Left lobe of liver (tissue), 2 donors: ENCODE results near the gene FILIP1L. TPM values are rescaled to one million over a fixed set of nuclear protein-coding genes. Genes with fewer than 3 reads are reported as not detected.

Experiments used
- ATAC-seq: fragments of 200-7000 bp; cut with Tn5 transposase; one replicate; pipeline ENCODE4 v1.9.1; 2020; ENCODE audit warnings: mild to moderate bottlenecking, moderate library complexity
- DNase-seq: peaks from one replicate; pipeline ENCODE4 v3.0.0-alpha.2; 2020; ENCODE audit warnings: low spot score
- total RNA-seq: library from RNA; stranded (reverse); gene quantifications from one replicate; pipeline ENCODE4 v1.2.1, GENCODE V29; 2021
- donor health status: DM: no; HTN: no; CAD: no; lungs with moderate emphysema.
- donor health status: DM: no; HTN: yes; CAD: no.

The FILIP1L gene
- total RNA-seq, 1 donor from 2014 or later = 0.93 TPM

DNA sequence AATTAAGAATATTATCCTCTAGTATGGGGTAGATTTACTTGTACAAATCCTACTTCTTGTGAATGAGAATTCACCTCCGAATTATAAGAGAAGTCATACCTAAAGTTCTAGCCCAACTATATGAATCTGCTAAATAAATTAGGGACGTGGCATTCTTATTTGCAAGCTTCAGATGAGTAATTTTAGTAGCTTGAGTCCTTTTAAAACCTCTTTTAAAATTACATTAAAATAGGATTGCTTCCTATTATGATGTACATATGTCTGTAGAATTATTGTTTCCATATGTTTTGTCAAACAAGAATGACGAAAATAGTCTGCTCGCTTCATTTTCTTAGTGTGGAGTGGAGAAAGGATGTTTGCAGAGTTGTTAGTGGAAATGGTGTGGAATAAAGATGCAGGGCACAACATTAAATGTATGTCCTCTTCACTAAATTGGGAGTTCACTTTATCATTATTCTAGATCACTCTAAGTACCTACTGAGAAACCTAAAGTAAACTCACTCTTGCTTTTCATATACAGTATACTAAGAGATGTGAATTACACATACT is 237.2 kb downstream of the FILIP1L start:
- no peak for ATAC-seq
- DNase-seq = no peak

DNA sequence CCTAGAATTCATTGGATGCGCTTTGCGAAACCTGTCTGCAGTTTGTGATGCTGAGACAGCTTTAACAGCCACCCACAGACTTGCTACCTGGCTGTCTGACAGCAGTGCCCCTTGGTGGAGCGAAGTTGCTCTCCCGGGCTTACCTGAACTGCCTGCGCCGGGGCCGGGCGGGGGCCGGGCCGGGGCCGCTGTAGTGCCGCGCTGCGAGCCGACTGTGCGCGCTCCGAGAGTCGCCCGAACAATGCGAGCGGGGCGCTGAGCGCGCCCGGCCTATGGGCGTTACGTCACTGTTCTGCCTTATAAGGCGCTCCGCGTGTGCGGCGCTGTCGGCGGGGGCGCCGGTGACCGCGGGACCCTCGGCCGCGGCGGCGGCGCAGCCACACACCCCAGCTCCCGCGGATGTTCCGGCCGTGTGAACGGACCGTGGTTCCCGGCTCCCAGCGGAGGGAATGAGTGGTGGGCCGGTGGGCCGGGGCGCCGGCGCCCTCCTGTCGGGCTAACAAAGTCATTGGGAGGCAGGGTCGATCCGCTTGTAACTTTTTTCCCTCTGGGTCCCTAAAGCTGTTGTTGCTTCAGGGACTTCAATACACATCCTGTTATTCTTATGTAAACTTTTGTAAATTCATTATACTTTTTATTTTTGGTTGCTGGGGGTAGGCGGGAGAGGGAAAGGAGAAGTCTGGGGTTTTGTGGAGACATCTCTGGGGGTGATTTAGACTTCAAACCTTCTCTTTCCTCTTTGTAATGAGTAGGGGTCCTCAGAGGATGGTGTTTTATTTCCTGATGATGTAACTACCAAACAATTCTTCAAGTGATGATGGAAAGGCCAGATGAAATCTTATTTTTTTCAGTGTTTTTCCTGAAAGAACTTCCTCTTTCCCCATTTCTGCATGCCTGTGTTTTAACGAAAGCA is 238.1 kb downstream of the FILIP1L start:
- ATAC-seq = peak; percentile 98
- peak; percentile 72 for DNase-seq

DNA sequence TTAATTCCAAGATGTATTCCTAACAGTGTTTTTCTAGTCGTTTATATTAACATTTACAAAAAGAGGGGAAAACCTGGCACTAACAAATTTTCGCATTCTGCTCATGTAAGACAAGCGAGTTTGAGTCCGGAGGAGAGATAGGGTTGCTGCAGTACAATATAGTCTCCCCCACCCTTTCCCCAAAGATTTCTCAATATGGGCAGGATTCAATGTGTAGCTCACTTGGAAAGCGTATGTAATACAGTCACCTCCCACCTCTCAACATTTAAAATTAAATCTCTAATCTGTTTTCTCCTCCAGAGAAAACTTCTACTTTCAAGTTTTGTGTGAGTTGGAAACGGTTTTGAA is 238.7 kb downstream of the FILIP1L start:
- DNase-seq (no peak), ATAC-seq (peak; percentile 58)

DNA sequence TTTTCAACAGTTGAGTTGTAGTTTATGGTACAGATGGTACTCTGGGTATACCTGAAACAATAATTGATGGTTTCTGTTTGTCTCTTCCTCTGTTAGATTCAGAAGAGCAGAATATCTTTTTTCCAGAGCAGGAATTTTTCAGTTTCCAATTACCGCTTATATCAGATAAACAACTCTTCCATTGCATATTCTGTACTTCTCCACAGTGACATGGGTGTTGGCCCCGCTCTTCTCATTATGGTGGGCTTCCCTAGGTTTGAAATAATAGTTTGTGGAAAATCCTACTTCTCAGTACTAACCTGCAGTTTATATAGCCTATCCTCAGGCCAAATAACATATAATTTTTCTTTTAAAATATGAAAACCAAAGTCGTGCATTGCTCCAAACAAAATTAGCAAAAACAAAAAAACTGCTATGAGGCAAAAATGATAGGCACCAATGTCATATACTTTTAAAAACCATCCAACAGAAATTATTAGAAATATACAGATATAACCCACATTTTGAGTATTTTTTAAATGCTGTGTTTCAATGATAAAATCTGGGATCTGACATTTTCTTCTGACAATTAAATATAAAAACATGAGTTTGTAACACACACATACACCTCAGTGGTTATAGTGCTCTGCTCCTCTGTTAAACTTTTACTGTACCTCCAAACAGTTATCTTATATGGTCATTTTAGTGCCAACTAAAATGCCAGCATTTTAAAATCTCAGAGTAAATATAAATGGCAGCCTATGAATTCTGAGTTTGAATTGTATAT is 239.9 kb downstream of the FILIP1L start:
- no peak for DNase-seq
- no peak for ATAC-seq

DNA sequence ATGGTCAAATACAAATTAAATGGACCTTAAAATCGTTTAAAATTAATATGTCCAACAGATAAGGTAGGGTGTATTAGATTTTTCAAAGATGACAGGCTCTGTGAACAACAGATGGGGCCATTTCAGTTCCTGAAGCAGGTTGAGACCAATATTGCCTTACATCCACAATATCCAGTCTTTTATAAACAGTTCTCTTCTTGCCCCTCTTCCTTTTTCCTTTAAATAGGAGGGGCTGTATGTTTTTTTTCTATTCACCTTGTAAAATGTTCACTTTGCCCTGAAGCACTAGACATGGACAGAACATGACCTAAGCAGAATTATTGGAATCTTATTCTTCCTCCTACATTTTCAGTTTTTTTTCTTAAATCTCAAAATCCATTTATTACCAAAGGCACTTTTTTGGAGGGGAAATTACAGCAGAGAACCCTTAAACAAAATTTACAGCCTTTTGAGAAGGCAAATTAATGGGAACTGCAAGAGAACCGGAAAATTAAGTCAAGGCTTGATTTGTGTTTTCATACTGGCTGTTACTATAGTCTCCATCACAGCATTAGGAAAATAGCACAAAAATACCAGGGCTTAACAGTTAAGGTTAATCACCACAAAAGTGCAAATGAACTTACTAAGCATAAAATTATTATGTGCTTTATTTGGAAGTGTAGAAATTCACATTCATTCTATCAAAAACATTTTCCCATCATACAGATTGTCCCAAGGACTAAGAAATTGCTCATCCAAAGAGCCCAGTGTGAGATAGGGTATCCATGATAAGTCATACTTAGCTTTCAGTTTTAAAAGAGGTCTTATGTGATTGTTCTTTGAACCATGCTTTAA is 240.8 kb downstream of the FILIP1L start:
- no peak for DNase-seq

DNA sequence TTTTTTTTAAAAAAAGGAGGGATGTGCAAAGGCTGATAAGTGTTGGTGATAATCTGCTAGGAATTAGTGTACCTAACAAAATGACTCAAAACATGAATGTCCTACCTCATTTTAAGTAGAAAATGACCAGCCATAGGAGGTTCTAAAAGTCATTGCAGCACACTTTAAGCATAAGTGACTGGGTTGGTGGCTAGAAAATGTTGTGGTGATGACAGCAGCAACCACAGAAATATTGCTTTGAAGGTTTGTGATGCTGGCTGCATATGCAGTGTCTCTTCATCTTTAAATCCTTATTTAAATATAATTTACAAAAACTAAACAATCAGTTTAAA is 241.4 kb downstream of the FILIP1L start:
- ATAC-seq (no peak), DNase-seq (no peak)

More for the DNA sequence above, 240.8 kb downstream of the FILIP1L start:
- ATAC-seq = no peak

DNA sequence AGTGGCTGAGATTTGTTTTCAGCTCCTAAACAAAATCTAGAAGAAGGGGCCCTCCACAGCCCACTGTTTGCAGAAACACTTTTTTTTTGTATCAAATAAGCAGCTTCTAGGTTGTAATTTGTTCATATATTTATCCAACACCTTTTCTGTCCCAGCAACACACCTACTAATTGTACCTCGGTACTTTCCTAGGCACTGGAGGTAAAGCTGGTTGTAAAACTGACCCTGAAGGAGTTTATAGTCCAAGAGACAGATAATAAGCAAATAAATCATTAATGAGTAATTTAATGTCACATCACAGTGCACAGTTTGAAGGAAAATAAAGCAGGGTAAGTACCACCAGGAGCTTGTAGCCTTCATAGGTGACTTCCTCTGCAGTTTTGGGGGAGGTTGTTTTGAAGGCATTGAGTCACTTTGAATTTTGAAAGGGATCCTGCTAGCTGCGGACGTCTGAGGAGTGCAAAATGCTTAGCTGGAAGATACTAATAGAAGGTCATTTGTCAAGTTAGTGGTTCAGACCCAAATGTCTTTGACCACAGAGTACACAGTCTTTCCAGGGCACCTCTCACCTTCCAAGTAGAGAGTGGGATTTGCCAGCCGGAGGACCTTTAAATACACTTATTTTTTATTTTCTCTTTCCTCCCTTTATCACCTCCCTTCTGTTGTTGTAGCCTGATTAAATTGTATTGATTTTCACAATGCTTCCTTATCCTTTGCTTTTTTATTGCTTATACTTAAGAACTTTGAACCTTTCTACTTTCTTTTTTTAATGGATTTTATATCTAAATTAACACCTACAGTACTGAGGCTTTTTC is 242.9 kb downstream of the FILIP1L start:
- ATAC-seq = no peak
- no peak for DNase-seq

DNA sequence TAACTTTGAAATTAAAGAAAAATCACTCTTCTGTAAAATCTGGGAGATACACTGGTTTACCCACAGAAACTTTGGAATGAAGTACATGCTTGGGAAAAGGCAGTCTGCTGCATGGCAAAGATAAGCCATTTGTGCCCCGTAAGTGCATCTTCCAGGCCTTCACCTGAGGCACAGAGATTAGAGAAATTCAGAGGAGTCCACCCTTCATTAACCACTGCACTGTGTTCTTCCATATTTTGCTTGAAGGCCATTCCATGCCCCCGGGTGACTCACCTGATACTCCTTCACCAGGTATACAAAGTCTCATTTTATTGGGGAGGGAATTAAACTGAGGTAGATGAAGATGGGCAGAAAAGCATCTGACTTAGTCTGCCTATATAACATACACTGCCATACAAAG is 243.6 kb downstream of the FILIP1L start:
- ATAC-seq (no peak), DNase-seq (no peak)

DNA sequence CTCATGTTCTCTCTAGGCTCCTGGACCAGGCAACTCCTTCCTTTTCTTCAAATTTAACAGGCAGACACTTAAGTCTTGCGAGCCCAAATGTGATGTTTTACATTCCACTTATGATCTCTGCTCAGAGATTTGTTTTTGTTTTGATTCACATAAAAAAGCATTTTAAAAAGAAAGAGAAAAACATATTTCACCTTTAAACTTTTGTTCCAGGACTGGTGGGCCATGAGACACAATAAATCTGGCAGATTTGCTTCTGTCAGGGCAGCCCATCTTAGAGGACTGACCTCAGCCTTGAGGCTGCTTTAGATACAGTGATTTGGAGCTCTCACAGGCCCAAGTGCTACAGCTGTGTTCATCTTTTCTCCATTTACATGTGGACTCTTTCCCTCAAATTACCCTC is 244.7 kb downstream of the FILIP1L start:
- DNase-seq (no peak), ATAC-seq (no peak)

DNA sequence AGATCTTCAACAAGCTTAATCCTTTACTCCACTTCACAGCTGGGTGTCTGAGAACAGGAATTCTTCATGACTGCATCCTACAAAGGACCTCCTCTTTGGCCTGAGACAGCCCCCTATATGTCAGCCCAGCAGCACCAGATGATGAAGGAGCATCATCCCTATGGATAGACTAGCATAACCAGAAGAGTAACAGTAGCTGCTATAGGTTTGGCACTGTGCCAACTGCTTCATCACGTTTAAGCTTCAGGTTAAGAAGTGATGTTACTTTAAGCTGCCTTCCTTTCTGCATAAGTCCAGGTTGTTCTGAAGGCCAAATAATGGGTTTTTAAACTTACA is 246.0 kb downstream of the FILIP1L start:
- no peak for ATAC-seq

DNA sequence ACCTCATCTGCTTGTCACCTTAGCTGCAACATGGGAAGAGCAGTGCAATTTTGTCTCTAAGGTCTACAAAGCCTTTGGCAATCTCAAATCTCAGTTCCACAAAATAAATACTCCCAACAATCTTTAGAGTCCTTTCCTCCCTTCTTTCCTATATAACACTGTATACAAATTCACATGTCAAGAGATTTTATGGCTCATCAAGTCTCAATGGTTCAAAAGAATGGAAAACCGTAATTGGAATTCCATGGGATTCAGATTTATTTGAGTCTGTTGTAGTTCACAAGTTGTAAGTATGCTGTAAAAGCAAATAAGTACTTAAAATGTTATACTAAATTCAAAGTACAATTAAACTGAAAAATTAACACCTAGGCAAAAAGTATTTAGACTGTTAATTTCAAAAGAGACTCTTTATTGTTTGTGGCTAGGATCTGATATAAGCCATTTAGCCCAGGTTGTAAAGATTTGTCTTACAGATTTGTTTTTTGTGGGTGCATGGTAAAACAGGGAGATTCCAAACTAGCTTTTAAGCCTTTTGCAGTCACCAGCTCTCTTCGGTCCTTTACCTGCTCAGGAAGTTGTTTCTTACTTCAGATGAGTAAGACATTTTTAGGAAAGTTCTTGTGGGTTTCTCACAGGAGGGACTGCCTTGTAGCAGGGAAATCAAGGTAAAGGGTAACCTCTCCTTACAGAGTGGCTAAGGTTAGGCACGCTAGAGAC is 246.5 kb downstream of the FILIP1L start:
- ATAC-seq (no peak), DNase-seq (no peak)

More for the DNA sequence above, 246.0 kb downstream of the FILIP1L start:
- no peak for DNase-seq

DNA sequence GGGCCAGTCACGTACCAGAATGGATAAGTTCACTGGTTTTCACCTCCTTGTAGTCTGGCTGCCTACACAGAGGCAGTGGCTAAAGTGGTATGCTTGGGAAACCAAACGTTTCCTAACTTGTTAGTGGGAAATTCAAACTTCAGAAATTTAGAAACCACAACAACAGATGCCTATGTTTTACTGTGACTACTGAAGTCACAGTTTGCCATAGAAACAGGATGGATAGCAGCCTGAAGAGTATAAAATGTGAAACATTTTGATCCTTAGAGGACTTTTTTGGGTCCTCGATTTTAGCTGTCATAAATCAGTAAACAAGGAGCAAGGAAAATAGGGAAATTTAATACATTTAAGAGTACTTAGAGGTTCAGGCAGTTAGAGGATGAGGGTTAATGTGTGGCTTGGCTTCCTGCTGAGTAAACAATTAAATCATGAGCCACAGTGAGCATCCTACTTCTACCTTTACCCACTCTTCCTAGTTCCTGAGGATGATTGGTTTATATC is 248.0 kb downstream of the FILIP1L start:
- ATAC-seq = no peak
- DNase-seq = no peak

DNA sequence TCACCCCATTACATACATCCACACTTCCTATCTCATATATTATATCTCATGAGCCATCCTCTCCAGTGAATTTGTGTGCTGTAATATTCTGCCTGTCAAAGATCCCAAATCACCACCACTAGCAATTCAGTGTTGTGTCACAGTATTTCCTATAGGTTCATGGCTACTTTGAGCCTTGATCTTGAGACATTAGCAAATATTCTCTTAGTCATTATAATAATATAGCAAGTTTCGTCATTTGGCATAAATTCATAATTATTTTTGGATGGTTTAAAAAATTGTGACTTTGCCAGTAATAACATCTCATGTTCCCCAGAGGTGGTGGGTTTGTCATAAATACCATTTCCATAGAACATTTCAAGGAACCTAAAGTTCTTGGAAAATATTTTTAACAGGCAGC is 249.0 kb downstream of the FILIP1L start:
- ATAC-seq = no peak
- no peak for DNase-seq

DNA sequence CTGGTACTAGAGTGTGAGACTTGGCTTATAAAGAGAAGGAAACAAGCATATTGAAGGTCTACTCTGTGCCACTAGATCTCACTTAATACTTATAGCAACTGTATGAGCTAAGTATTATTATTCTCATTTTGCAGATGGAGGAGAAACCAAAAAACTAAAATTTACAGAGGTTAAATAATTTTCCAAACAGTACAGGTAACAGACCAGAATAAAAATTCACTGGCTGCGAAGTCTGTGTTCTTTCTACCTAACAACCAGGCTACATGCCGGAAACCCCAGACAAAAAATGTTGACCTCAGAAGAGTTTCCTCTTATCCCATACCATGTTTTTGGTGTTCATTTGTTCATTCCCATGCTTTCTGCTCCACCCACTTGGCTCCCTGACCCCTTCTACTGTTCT is 250.0 kb downstream of the FILIP1L start:
- DNase-seq = no peak
- ATAC-seq = no peak

DNA sequence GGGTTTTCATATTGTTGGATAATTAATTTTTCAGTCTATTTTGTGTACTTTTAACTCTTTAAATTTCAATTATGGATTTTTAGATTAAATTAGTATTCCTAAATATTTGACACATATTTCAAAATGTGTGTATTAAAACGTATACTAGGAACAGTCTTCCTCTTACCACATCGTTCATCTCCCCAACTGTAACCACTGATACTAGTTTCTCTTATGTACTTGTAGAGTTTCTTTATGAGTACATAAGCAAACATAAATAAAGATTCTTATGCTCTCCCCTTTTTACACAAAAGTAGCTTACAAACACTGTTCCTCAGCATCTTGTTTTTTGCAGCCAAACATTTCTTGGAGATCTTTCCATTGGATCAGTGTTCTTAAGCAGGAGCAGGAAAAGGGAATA is 250.7 kb downstream of the FILIP1L start:
- DNase-seq (no peak), ATAC-seq (no peak)

DNA sequence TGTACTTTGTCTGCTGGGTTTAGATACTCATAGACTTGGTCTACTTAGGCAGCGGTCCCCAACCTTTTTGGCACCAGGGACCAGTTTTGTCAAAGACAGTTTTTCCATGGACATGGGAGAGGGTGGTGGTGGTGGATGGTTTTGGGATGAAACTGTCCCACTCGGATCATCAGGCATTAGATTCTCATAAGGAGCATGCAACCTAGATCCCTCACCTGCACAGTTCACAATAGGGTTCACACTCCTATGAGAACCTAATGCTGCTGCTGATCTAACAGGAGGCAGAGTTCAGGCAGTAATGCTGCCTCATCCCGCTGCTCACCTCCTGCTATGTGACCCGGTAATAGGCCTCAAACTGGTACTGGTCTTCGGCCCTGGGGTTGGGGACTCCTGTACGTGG is 251.3 kb downstream of the FILIP1L start:
- ATAC-seq (no peak), DNase-seq (no peak)

DNA sequence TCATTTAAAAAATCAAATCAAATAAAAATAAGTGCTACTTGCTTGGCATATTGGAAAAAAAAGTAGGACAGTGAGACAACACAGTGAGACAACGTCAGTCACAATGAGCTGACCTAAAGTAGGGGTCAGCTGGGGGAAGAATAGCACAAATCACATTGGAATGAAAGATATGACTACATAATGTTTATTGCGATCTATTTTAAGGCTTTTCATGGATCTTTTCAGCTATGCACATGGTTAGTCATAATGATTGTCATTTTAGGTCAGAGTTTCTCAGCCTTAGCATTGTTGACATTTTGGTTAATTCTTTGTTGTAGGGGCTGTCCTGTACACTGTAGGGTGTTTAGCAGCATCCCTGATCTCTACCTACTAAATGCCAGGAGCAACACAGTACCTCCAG is 252.1 kb downstream of the FILIP1L start:
- ATAC-seq (no peak), DNase-seq (no peak)

DNA sequence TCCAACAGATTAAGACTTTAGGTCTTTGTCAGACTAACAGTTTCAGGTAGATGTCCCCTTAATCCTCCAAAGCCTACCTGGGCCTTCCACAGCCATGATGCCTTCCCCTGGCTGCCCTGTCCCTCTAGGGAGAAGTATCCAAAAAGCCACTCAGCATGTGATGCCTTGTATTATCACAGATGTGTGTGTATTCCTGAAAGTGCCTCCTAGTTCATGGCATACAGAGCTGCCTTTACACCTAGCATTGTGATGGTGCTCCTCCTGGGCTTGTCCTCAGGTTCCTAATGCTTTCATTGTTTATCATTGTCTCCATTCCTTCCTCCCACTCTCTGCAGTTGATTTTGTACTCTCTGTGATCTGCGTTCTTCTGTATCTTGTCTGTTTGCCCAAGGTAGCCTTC is 253.1 kb downstream of the FILIP1L start:
- DNase-seq (no peak), ATAC-seq (no peak)

DNA sequence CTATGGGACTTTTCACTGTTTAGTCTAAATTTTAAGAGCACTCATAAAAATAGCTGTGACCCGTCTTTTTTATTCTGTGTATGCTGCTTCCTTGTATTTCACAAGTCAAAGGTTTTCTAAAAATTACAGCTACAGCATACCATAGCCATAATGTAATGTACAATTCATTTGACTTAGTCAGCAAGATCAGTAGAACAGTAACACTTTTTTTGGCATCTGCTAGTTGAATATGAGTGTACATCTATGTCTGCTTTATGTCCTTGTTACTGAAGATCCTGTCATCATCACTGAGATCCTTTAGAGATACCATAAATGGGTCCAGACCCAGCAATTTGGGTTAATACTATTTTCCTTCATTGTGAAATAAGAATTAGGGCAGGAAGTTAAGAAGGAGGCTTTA is 254.5 kb downstream of the FILIP1L start:
- DNase-seq = no peak
- no peak for ATAC-seq

DNA sequence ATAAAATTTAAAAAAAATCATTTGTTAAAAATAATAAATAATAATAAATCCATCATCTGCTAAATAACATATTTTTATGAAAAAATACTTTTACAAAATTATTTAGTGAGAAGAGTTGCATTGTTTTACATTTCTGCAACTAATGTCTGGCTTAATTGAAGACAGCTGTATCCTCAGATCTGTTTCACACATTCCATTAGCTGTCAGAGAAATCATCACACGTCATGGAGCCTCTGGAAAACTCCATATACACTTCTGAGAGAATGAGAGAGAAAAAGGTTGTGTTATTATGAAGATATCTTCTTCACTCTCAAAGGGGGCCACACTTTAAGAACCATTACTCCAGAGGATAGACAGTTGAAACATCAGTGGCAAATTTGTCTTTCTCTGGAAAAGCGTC is 255.8 kb downstream of the FILIP1L start:
- ATAC-seq (no peak), DNase-seq (no peak)
